Measurements from ENCODE around the gene BMPR1A. TPM values are rescaled to one million over a fixed set of nuclear protein-coding genes. Genes with fewer than 3 reads are reported as not detected.

BMPR1A gene
- total and polyA plus RNA-seq, 2 of the 4 experiments (the other 2 are of a cell fraction), result 15.9 to 93.7 TPM

DNA sequence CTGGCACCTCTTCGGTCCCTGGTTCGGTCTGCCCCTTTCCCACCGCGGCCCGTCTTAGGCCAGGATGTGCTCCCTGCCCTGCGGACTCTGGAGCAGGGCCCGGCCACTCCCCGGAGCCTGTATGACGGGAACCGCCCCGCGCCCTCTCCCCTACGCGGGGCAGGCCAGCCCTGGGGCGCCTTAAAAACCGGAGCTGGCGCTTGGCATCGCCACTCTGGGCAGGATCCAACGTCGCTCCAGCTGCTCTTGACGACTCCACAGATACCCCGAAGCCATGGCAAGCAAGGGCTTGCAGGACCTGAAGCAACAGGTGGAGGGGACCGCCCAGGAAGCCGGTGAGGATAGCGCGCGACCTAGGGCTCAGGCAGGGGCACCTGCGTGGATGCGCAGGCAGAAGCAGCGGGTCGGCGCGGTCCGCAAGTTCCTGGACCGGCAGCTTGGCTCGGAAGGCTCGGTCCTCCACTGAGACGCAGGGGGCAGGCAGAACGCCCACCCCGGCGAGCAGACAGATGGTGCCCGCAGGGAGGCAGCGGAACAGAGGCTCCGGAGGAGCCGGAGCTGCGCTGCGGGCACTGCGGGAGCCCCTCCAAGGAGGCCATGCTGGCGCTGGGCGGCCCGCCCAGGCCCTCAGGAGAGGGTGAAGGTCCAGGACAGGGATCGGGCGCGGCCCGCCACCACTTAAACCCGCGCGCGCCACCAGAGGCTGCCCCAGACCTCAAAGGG is 212.0 kb downstream of the BMPR1A start, which contains the start of gene ADIRF:
ADIRF (plus strand) TSS at position 212 of the 723 bp plus-strand sequence; CDS start at position 275, 63 bp downstream.
- ChIA-PET POLR2A (ENCODE audit: unreplicated experiment) (no interaction called here), CTCF (no interaction called here)
- Histone ChIP-seq H3K9me3 (ENCODE audit: control insufficient read depth, insufficient read depth, low read length) (no peaks in the 10 kb centered on the region), H3K9me1 (ENCODE audit: insufficient read depth, low read length) (peaks cover 20% of the 10 kb centered on the region), H2AK9ac (replicated peaks; ENCODE audit: low read depth, low read length, poor library complexity) (peak within 1 kb of the TSS; percentile 99), H3K4me3 (ENCODE audit: insufficient read depth, low read depth, low read length) (no peak within 1 kb of the TSS), H4K20me1 (ENCODE audit: insufficient read depth, low read length) (no peaks in the 10 kb centered on the region; the same call in 1 of the 2 replicates), H2BK20ac (ENCODE audit: low read depth, low read length) (no peak within 1 kb of the TSS; the same call in 1 of the 2 replicates), H3K9ac (ENCODE audit: low read depth, low read length) (peak within 1 kb of the TSS; percentile 29; the same call in 1 of the 2 replicates), H3K27ac (ENCODE audit: insufficient read depth, low read length) (no peak within 1 kb of the TSS; the same call in 1 of the 2 replicates), H2AK5ac (ENCODE audit: low read depth, low read length) (peak within 1 kb of the TSS; percentile 61), H4K8ac (ENCODE audit: low read depth in 2 of 2, low read length in 2 of 2) (peak within 1 kb of the TSS in 1 of 2 experiments; percentile 21; a peak in 1 of 4 replicates), H3K14ac (replicated peaks; ENCODE audit: low read depth, low read length) (peak within 1 kb of the TSS; percentile 37), H2AFZ (replicated peaks; ENCODE audit: low read length, poor library complexity) (peak within 1 kb of the TSS; percentile 92), H3K4me2 (ENCODE audit: low read depth, low read length) (peak within 1 kb of the TSS; percentile 24), H3K23ac (ENCODE audit: low read depth, low read length) (peak within 1 kb of the TSS; percentile 81; the same call in 1 of the 2 replicates), H3K36me3 (ENCODE audit: control insufficient read depth, insufficient read depth, low read length) (no peaks in the 10 kb centered on the region), H2BK15ac (ENCODE audit: low read depth, low read length) (no peak within 1 kb of the TSS), H2BK120ac (ENCODE audit: low read depth, low read length) (0 out of 2 replicates have a peak within 1 kb of the TSS, but pooled peaks have one; percentile 2), H2BK5ac (ENCODE audit: low read depth, low read length, poor library complexity, severe bottlenecking) (peak within 1 kb of the TSS; percentile 41), H3K79me1 (ENCODE audit: low read depth in 1 of 2, low read length in 2 of 2) (peaks cover 0 to 40% of the 10 kb centered on the region in 2 experiments; a peak in 3 of 4 replicates), H3K18ac (ENCODE audit: low read depth, low read length) (no peak within 1 kb of the TSS), H4K5ac (ENCODE audit: low read depth, low read length) (no peak within 1 kb of the TSS), H3K4ac (ENCODE audit: low read depth, low read length) (peak within 1 kb of the TSS; percentile 67), H3K27me3 (ENCODE audit: control insufficient read depth, insufficient read depth, low read length) (no peaks in the 10 kb centered on the region), H4K91ac (ENCODE audit: insufficient read depth, low read depth, low read length) (peak within 1 kb of the TSS; percentile 18; the same call in 1 of the 2 replicates), H3K4me1 (ENCODE audit: control insufficient read depth, insufficient read depth, low read length) (peaks cover 36% of the 10 kb centered on the region), H3K56ac (ENCODE audit: extremely low read depth, insufficient read depth, low read length) (no peak within 1 kb of the TSS)
- no TSS peak for BruUV-seq (replicated peaks)
- ATAC-seq (ENCODE audit: low read depth), result no peak
- dilution Hi-C loops (cut with HindIII; ENCODE audit: low sequenced_read_pairs, unreplicated experiment) (no loop called here), intact Hi-C loops (cut with micrococcal nuclease) (loop anchor here (2.0 kb wide), 1 partner anchor 124 kb away; no protein-coding TSS in a partner anchor), in situ Hi-C loops (cut with MboI; ENCODE audit: low sequenced_read_pairs) (no loop called here)
- TF ChIP-seq RCOR1 (IDR thresholded peaks at IDR 0.05; ENCODE audit: insufficient replicate concordance, low read length) (no peak), RFX5 (IDR thresholded peaks at IDR 0.05; ENCODE audit: low read depth, low read length) (no peak), SMC3 (IDR thresholded peaks at IDR 0.05; ENCODE audit: low read depth, low read length) (no peak)
- TF ChIP-seq, protein P1, sequence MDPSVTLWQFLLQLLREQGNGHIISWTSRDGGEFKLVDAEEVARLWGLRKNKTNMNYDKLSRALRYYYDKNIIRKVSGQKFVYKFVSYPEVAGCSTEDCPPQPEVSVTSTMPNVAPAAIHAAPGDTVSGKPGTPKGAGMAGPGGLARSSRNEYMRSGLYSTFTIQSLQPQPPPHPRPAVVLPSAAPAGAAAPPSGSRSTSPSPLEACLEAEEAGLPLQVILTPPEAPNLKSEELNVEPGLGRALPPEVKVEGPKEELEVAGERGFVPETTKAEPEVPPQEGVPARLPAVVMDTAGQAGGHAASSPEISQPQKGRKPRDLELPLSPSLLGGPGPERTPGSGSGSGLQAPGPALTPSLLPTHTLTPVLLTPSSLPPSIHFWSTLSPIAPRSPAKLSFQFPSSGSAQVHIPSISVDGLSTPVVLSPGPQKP (IDR thresholded peaks at IDR 0.05; ENCODE audit: borderline replicate concordance, low read depth, low read length), result no peak
- TF ChIP-seq, protein P2, sequence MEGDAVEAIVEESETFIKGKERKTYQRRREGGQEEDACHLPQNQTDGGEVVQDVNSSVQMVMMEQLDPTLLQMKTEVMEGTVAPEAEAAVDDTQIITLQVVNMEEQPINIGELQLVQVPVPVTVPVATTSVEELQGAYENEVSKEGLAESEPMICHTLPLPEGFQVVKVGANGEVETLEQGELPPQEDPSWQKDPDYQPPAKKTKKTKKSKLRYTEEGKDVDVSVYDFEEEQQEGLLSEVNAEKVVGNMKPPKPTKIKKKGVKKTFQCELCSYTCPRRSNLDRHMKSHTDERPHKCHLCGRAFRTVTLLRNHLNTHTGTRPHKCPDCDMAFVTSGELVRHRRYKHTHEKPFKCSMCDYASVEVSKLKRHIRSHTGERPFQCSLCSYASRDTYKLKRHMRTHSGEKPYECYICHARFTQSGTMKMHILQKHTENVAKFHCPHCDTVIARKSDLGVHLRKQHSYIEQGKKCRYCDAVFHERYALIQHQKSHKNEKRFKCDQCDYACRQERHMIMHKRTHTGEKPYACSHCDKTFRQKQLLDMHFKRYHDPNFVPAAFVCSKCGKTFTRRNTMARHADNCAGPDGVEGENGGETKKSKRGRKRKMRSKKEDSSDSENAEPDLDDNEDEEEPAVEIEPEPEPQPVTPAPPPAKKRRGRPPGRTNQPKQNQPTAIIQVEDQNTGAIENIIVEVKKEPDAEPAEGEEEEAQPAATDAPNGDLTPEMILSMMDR (conservative IDR thresholded peaks at IDR 0.05; ENCODE audit: low read depth, low read length), result no peak
- no peak for DNase-seq
- 38% methylated on average over 32 of the region's 59 CpGs; no CpG with 5 or more reads in 1 of the 2 experiments for WGBS, 2 experiments (ENCODE audit: extremely low coverage in 2 of 2, insufficient read length in 1 of 2)
